Esophagus muscularis mucosa (tissue), 4 donors: ENCODE data around the gene TTC39B.

Experiments used
- CTCF ChIP-seq, 3 experiments: fragments of 200-600 bp in 2 of 3; fragments of 450-650 bp in 1 of 3; sonication (generic) in 2 of 3; IDR thresholded peaks; one replicate each; pipeline ENCODE4 v1.5.1; 2017 to 2019; ENCODE audit warnings: antibody characterized with exemption in 3 of 3, mild to moderate bottlenecking in 2 of 3, moderate library complexity in 1 of 3
- EP300 ChIP-seq: sonication (generic); formaldehyde crosslinking; IDR thresholded peaks from one replicate; pipeline ENCODE4 v1.6.1; 2017; ENCODE audit warnings: antibody characterized with exemption
- POLR2A ChIP-seq: fragments of 450-650 bp; IDR thresholded peaks from one replicate; pipeline ENCODE4 v1.6.1; 2017; ENCODE audit warnings: antibody characterized with exemption, moderate library complexity, mild to moderate bottlenecking, low read depth

- TF ChIP-seq CTCF (IDR thresholded peaks at IDR 0.05) (no peak), EP300 (no peak), POLR2A (no peak)
These were observed 191.3 kb downstream of the TTC39B start for GRCh38 chr9:15115702-15116101.
